KBM-7 (cell line): ENCODE results near the gene COLQ.
"Not testable (repeated sequence)": the region's sequence is repeated elsewhere in the genome, so short reads cannot be mapped to it uniquely, and the experiment has no call there.

ENCODE experiments used
- DNase-seq: peaks from one replicate; pipeline ENCODE4 v3.0.0-alpha.2; 2015
- in situ Hi-C: fragments of 300-500 bp; cut with MboI; formaldehyde crosslinking; loops from 2 replicates; pipeline ENCODE4 v1.14.3; 2020; ENCODE audit warnings: low sequenced_read_pairs, low pct_unique_long_range_greater_than_20kb, mixed read lengths

The COLQ gene

GRCh38 chr3:15495461-15496340 is 25.8 kb downstream of the COLQ start:
- in situ Hi-C loops, result no loop called here
- DNase-seq, result no peak

GRCh38 chr3:15493436-15493835 is 28.1 kb downstream of the COLQ start:
- in situ Hi-C loops, result no loop called here
- no peak for DNase-seq

DNA sequence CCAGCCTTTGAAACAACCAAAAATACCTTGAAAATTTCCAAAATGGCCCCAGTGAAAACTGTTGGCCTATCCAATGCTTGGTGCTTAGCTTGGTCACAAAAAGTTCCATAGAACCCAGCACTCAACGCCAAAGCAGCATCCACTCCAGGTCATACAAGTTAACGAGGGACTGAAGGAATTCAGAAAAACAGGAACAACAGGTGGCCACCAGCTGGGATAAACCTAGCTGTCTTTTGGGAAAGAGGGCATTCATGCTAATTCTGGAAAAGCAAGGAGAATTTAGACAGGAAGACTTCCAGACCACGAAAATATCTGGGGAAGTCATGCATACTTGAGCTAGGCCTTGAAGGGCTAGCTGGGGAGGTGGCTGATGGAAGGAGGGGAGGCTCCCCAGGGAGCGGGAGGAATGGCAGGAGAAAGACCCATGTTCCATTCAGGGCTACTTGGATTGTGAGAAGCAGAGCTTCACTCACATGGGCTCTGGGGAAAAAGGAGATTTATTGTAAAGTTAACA is 28.6 kb downstream of the COLQ start:
- DNase-seq, result no peak
- in situ Hi-C loops, result no loop called here

GRCh38 chr3:15491143-15491542 is 30.4 kb downstream of the COLQ start:
- no peak for DNase-seq
- in situ Hi-C loops, result no loop called here

- no peak for DNase-seq
- in situ Hi-C loops, result no loop called here
Measured at GRCh38 chr3:15490158-15490557, 31.3 kb downstream of the COLQ start.

GRCh38 chr3:15488002-15488401 is 33.5 kb downstream of the COLQ start:
- in situ Hi-C loops, result no loop called here
- DNase-seq, result no peak

DNA sequence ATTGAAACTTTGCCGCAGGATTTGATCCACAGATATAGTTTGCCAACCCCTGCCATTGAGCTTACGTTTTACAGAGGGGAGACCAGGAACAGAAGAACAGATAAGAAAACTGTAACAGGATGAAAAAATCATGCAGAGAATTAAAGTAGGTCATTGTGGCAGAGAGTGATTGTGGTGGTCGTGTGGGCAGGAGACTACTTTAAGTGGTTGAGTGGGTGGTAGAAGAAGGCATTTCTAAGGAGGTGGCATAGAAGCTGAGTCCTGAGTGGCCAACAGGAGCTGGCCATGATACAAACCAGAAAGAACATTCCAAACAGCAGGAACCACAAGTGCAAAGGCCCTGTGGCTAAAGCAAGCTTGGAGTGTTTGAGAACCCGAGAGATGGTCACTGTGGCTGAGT is 34.5 kb downstream of the COLQ start:
- in situ Hi-C loops, result no loop called here
- no peak for DNase-seq

DNA sequence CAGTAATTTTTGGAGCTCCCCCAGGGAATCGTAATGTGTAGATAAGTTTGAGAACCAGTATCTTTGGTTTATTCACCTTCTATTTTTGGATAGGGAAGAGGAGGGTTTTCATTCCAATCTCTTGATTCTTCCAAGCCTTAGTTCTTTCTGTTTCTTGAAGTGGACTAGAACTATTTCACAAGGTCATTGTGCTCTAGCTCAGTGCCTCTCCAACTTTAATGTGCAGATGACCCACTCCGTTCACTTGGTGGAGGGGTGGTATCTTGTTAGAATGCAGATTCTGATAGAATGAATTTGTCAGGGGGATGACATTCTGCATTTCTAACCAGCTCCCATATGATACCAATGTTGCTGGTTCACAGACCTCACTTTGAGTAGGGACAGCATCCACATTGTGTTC is 35.5 kb downstream of the COLQ start:
- in situ Hi-C loops, result no loop called here

GRCh38 chr3:15484551-15484950 is 37.0 kb downstream of the COLQ start:
- DNase-seq, in situ Hi-C loops: not testable (repeated sequence)

More for the DNA sequence above, 35.5 kb downstream of the COLQ start:
- no peak for DNase-seq

GRCh38 chr3:15479400-15480224 is 41.9 kb downstream of the COLQ start:
- in situ Hi-C loops, result no loop called here
- DNase-seq, result no peak

DNA sequence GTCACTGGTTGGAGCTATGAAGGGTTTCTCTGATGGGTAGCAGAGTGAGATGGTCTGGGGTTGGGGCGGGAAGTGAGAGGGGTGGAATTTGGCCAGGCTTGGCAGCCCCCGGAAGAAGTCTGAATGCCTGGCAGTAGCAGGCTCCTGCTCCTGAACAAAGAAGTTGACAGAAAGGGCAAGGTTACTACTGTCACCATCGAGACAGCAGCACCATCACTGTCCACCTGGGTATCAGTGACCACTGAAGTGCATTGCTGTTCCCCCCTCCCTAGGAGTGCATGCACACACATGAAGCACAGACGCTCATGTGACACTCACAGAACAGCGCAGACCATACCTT is 42.9 kb downstream of the COLQ start:
- no peak for DNase-seq
- in situ Hi-C loops, result no loop called here

DNA sequence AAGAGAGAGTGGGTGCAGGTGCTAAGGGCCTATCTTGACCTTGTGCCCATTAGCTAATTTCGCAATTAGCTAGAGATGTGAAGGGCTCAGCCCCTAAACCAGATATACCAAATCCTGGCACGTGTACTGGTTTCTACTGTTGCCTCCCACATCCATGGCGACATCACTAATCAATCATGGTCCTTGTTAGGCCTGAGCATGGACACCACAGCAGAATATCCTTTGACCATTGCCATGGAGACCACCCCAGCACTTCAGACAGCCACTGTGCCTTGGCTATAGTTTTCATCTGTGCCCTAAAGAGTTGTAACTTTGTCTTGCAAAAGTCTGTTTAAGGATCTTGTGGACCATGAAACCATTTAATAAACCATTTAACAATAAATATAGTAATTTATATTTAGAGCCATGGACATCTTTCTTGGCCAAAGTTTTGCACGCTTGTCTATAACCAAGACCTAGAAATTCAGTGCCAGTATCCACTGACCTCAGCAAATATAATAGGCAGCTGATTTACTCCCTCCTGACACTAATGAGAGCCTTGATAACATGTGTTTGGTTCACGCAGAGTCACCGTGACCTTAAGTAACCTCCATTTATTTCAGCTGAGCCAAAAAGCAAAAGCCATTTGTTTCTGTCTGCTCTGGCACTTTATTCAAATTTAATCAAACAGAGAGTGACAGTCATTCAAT is 43.4 kb downstream of the COLQ start:
- in situ Hi-C loops, result no loop called here
- DNase-seq, result no peak

GRCh38 chr3:15476378-15476777 is 45.1 kb downstream of the COLQ start:
- in situ Hi-C loops, result no loop called here
- DNase-seq, result no peak

DNA sequence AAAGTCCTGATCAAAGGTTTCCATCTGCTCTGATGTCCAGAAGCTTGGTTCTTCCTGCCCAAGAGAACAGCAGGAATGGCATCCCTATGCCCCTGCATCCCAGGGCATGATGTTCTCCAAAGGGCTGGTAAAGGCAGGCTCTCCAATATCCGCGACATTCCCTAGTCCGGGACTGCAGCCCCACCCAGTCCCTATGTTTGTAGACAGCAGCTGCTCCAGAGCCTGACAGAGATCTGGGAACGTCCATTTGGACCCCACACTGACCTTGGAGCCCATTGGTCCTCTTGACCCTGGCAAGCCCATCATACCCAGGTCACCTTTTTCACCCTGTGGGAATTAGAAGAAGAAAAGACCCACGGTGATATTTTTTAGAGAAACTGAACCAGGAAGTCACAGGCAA is 46.3 kb downstream of the COLQ start:
- in situ Hi-C loops, result no loop called here
- no peak for DNase-seq

GRCh38 chr3:15471861-15472260 is 49.6 kb downstream of the COLQ start:
- in situ Hi-C loops, result no loop called here
- no peak for DNase-seq

- in situ Hi-C loops, result no loop called here
- no peak for DNase-seq
Measured at GRCh38 chr3:15470849-15471248, 50.7 kb downstream of the COLQ start.

DNA sequence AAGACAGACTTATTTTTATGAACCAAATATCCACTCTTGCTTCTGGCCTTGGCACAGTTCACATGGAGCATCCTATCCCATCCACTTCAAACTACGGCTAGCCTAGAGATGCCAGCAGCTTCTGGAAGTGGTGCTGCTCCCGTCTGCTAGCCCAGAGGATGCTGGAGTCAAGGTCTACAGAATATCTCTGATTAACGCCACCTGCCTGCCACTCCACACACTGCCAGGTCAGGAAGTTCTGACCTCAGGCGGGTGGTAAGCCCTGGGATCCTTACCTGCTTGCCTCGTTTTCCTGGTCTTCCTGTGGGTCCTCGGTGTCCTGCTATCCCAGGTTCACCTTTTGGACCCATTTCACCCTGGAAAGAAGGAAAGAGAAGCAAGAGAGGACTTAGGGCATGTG is 51.2 kb downstream of the COLQ start:
- in situ Hi-C loops, result no loop called here
- no peak for DNase-seq

DNA sequence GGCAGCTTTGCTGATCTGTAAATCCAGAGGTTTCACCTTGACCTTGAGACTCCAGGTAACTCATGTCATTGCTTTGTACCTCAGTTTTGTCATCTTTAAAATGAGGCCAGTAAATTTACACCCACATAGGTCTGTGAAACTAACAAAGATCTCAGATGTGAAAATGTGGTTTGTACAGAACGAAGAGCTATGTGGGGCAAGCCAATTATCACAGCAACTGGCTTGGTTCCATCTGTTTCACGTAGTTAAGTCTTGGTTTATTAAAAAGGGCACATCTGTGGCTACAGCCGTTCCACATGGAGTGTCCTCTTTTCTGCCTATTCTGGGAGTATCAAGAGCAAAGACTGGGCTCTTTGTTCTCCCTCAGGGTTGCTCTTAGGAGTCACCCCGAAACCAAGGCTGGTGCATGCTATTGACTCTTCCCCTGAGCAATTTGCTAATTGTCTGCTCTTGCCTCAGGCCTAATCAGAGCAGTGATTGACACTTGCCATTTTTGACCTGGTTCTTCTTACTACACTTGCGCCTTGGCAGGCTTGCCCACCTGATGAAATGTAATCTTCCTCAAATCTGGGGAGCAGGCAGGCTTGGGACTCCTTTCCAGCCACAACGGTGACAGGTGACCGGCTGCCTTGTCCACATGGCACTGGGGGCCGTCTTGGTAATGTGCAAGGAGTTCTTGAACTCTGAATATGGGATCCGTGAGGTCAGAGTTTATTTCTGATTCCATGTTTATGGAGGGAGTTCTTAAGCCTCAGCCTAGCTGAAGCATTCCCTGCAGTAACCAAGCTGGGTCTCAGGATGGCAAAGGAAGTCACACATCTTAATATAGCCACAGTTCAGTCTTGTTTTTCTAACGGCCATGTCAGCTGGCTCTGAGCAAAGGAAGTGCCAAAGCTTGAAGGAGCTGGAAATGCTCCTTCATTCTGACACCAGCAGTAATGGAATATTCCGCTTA is 54.0 kb downstream of the COLQ start:
- no peak for DNase-seq

More for the DNA sequence above, 54.0 kb downstream of the COLQ start:
- in situ Hi-C loops, result no loop called here
